NB4 (cell line): ENCODE results near the gene ZNF747.

Experiments
- MYC ChIP-seq: IDR thresholded peaks from 2 replicates; pipeline ENCODE4 v1.6.1; 2011; ENCODE audit warnings: low read depth, low read length
- POLR2A ChIP-seq: IDR thresholded peaks from 2 replicates; pipeline ENCODE4 v1.6.1; 2011; ENCODE audit warnings: mild to moderate bottlenecking; ENCODE audit not compliant: insufficient read length; ENCODE audit errors: extremely low read depth
- TF ChIP-seq, protein P1 (sequence below): IDR thresholded peaks from one replicate; pipeline ENCODE4 v1.5.1; 2012; ENCODE audit warnings: low read depth, low read length
- TF ChIP-seq, protein P2 (sequence below): IDR thresholded peaks from 2 replicates; pipeline ENCODE4 v1.6.1; 2011; ENCODE audit warnings: low read depth, low read length

DNA sequence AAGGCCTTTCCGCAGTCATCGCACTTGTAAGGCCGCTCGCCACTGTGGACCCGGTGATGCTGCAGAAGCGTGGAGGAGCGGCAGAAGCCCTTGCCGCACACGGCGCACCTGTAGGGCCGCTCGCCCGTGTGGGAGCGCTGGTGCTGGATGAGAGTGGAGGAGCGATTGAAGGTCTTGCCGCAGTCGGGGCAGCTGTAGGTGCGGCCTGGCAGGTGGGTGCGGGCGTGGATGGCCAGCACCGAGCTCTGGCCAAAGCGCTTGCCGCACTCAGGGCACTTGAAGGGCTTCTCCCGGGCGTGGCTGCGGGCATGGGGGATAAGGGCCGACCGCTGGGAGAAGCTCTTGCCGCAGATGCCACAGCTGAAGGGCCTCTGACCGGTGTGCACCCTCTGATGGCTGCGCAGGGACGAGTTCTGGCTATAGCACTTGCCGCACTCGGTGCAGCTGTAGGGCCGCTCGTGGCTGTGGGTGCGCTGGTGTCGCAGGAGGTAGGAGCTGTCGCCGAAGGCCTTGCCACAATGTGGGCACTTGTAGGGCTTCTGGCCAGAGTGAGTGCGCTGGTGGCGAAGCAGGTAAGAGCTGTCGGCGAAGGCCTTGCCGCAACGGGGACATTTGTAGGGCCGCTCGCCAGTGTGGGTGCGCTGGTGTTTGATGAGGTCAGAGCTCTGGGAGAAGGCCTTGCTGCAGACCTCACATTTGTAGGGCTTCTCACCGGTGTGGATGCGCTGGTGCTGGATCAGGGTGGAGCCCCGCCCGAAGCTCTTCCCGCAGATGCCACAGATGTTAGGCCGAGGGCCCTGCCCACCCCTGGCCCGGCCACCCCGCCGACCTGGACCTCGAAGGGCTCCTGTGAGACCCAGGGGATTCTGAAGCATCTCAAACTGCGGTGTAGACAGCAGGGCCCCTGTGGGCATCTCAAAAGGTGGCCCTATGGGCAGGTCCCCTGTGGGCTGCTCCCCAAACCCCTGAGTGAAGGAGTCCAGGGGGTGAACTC lies 9.8 kb downstream of the ZNF747 start:
- TF ChIP-seq, protein P1, sequence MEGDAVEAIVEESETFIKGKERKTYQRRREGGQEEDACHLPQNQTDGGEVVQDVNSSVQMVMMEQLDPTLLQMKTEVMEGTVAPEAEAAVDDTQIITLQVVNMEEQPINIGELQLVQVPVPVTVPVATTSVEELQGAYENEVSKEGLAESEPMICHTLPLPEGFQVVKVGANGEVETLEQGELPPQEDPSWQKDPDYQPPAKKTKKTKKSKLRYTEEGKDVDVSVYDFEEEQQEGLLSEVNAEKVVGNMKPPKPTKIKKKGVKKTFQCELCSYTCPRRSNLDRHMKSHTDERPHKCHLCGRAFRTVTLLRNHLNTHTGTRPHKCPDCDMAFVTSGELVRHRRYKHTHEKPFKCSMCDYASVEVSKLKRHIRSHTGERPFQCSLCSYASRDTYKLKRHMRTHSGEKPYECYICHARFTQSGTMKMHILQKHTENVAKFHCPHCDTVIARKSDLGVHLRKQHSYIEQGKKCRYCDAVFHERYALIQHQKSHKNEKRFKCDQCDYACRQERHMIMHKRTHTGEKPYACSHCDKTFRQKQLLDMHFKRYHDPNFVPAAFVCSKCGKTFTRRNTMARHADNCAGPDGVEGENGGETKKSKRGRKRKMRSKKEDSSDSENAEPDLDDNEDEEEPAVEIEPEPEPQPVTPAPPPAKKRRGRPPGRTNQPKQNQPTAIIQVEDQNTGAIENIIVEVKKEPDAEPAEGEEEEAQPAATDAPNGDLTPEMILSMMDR, result no peak
- TF ChIP-seq, protein P2, sequence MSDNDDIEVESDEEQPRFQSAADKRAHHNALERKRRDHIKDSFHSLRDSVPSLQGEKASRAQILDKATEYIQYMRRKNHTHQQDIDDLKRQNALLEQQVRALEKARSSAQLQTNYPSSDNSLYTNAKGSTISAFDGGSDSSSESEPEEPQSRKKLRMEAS, result no peak
- TF ChIP-seq POLR2A (no peak), MYC (no peak)
